Measurements from ENCODE around the gene DOLK.

- TF ChIP-seq CTCF (IDR thresholded peaks at IDR 0.05; ENCODE audit: poor library complexity, severe bottlenecking) (no peak), SMC3 (conservative IDR thresholded peaks at IDR 0.05; ENCODE audit: poor library complexity) (no peak), TAF1 (IDR thresholded peaks at IDR 0.05; ENCODE audit: low read depth) (no peak), EZH2 (IDR thresholded peaks at IDR 0.05; ENCODE audit: borderline replicate concordance, insufficient read depth, low read length, poor library complexity, severe bottlenecking) (no peak)
- TF ChIP-seq, protein P1, sequence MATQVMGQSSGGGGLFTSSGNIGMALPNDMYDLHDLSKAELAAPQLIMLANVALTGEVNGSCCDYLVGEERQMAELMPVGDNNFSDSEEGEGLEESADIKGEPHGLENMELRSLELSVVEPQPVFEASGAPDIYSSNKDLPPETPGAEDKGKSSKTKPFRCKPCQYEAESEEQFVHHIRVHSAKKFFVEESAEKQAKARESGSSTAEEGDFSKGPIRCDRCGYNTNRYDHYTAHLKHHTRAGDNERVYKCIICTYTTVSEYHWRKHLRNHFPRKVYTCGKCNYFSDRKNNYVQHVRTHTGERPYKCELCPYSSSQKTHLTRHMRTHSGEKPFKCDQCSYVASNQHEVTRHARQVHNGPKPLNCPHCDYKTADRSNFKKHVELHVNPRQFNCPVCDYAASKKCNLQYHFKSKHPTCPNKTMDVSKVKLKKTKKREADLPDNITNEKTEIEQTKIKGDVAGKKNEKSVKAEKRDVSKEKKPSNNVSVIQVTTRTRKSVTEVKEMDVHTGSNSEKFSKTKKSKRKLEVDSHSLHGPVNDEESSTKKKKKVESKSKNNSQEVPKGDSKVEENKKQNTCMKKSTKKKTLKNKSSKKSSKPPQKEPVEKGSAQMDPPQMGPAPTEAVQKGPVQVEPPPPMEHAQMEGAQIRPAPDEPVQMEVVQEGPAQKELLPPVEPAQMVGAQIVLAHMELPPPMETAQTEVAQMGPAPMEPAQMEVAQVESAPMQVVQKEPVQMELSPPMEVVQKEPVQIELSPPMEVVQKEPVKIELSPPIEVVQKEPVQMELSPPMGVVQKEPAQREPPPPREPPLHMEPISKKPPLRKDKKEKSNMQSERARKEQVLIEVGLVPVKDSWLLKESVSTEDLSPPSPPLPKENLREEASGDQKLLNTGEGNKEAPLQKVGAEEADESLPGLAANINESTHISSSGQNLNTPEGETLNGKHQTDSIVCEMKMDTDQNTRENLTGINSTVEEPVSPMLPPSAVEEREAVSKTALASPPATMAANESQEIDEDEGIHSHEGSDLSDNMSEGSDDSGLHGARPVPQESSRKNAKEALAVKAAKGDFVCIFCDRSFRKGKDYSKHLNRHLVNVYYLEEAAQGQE (IDR thresholded peaks at IDR 0.05; ENCODE audit: borderline replicate concordance) = no peak
Measured at GRCh38 chr9:128901822-128902221, 45.6 kb downstream of the DOLK start.
